ENCODE results near the gene NUDT5. TPM values are rescaled to one million over a fixed set of nuclear protein-coding genes. Genes with fewer than 3 reads are reported as not detected.

NUDT5 gene
- total RNA-seq, 2 donors from 2014 or later = 20.8 to 33.6 TPM

GRCh38 chr10:12162927-12163326 lies 32.8 kb downstream of the NUDT5 start:
- Histone ChIP-seq H3K27ac (no peak overlapping the region), H3K27me3 (no peaks in the 10 kb centered on the region), H3K4me3 (no peak overlapping the region), H3K9me3 (no peaks in the 10 kb centered on the region), H3K4me1 (no peaks in the 10 kb centered on the region), H3K36me3 (replicated peaks in 1 of 2; ENCODE audit: insufficient read depth in 1 of 2, low read depth in 2 of 2) (no peaks in the 10 kb centered on the region)
- no peak for DNase-seq
- ATAC-seq = no peak
- TF ChIP-seq POLR2A (IDR thresholded peaks at IDR 0.05) (no peak), CTCF (IDR thresholded peaks at IDR 0.05) (no peak)
- WGBS, 2 donors = 99% methylated on average over 6 of the region's 6 CpGs
- intact Hi-C loops (cut with DNase I) = no loop called here

GRCh38 chr10:12160664-12161063 lies 35.0 kb downstream of the NUDT5 start:
- WGBS, 2 donors = 91 to 95% methylated on average over 5 of the region's 5 CpGs
- Histone ChIP-seq H3K4me3 (no peak overlapping the region), H3K27ac (no peak overlapping the region), H3K9me3 (no peaks in the 10 kb centered on the region), H3K27me3 (no peaks in the 10 kb centered on the region), H3K4me1 (no peaks in the 10 kb centered on the region), H3K36me3 (replicated peaks in 1 of 2; ENCODE audit: insufficient read depth in 1 of 2, low read depth in 2 of 2) (no peaks in the 10 kb centered on the region)
- ATAC-seq = no peak
- no peak for TF ChIP-seq POLR2A (IDR thresholded peaks at IDR 0.05)
- TF ChIP-seq CTCF (IDR thresholded peaks at IDR 0.05) = no peak
- intact Hi-C loops (cut with DNase I) = no loop called here
- no peak for DNase-seq

- H3K9me3 ChIP-seq = no peaks in the 10 kb centered on the region
- TF ChIP-seq CTCF (IDR thresholded peaks at IDR 0.05) = no peak
- no peak overlapping the region for H3K27ac ChIP-seq
- H3K27me3 ChIP-seq = no peaks in the 10 kb centered on the region
- H3K4me1 ChIP-seq = no peaks in the 10 kb centered on the region
- H3K4me3 ChIP-seq = no peak overlapping the region
- no peak for DNase-seq
- intact Hi-C loops (cut with DNase I) = no loop called here
- no peaks in the 10 kb centered on the region for H3K36me3 ChIP-seq (replicated peaks in 1 of 2; ENCODE audit: insufficient read depth in 1 of 2, low read depth in 2 of 2)
- ATAC-seq = no peak
- WGBS, 2 donors = 83 to 90% methylated on average over 3 of the region's 3 CpGs
These were observed 37.6 kb downstream of the NUDT5 start for GRCh38 chr10:12158111-12158510.

- TF ChIP-seq CTCF (IDR thresholded peaks at IDR 0.05) (no peak), POLR2A (IDR thresholded peaks at IDR 0.05) (no peak)
- DNase-seq = no peak
- Histone ChIP-seq H3K9me3 (no peaks in the 10 kb centered on the region), H3K4me3 (no peak overlapping the region), H3K27ac (no peak overlapping the region), H3K4me1 (no peaks in the 10 kb centered on the region), H3K27me3 (no peaks in the 10 kb centered on the region), H3K36me3 (replicated peaks in 1 of 2; ENCODE audit: insufficient read depth in 1 of 2, low read depth in 2 of 2) (no peaks in the 10 kb centered on the region)
- intact Hi-C loops (cut with DNase I) = no loop called here
- ATAC-seq = no peak
- WGBS, 2 donors = 58 to 61% methylated on average over 14 of the region's 14 CpGs
These were observed 39.1 kb downstream of the NUDT5 start for GRCh38 chr10:12156367-12157123.

- 83 to 92% methylated on average over 6 of the region's 6 CpGs for WGBS, 2 donors
- intact Hi-C loops (cut with DNase I) = no loop called here
- no peaks in the 10 kb centered on the region for H3K27me3 ChIP-seq
- H3K27ac ChIP-seq = no peak overlapping the region
- DNase-seq = no peak
- no peak overlapping the region for H3K4me3 ChIP-seq
- TF ChIP-seq POLR2A (IDR thresholded peaks at IDR 0.05) (no peak), CTCF (IDR thresholded peaks at IDR 0.05) (no peak)
- no peak for ATAC-seq
- H3K9me3 ChIP-seq = no peaks in the 10 kb centered on the region
- no peaks in the 10 kb centered on the region for H3K4me1 ChIP-seq
- H3K36me3 ChIP-seq (replicated peaks in 1 of 2; ENCODE audit: insufficient read depth in 1 of 2, low read depth in 2 of 2) = peaks cover 0 to 2% of the 10 kb centered on the region in 2 donors
These were observed 41.2 kb downstream of the NUDT5 start for GRCh38 chr10:12154516-12154915.

Data from body of pancreas (tissue), 4 donors.